ENCODE measurements around the gene SLC9A8. TPM values are rescaled to one million over a fixed set of nuclear protein-coding genes. Genes with fewer than 3 reads are reported as not detected.

Gene SLC9A8
- total RNA-seq, 1 experiment from 2014 or later, result 7.5 TPM

- Histone ChIP-seq H2BK15ac (ENCODE audit: low read depth, low read length) (no peak overlapping the region), H3K23ac (ENCODE audit: insufficient read length, low read depth, low read length) (no peak overlapping the region), H2BK120ac (ENCODE audit: low read depth, low read length, poor library complexity, severe bottlenecking) (no peak overlapping the region), H4K91ac (ENCODE audit: insufficient read length, low read depth, low read length) (no peak overlapping the region), H3K9ac (ENCODE audit: extremely low read depth, insufficient read length, low read length) (no peak overlapping the region), H3K4me1 (ENCODE audit: insufficient read depth, low read length) (no peaks in the 10 kb centered on the region), H2BK20ac (ENCODE audit: low read depth, low read length, poor library complexity, severe bottlenecking) (no peak overlapping the region), H3K27ac (ENCODE audit: insufficient read length, low read depth, low read length) (no peak overlapping the region), H3K27me3 (ENCODE audit: insufficient read depth, low read length) (no peaks in the 10 kb centered on the region), H3K9me3 (ENCODE audit: control insufficient read depth, low read depth, low read length) (no peaks in the 10 kb centered on the region), H3K23me2 (ENCODE audit: insufficient read length, low read depth, low read length, poor library complexity, severe bottlenecking) (no peaks in the 10 kb centered on the region), H2BK12ac (ENCODE audit: insufficient read length, low read depth, low read length) (no peak overlapping the region), H3K56ac (ENCODE audit: insufficient read length, low read depth, low read length) (no peak overlapping the region), H3K14ac (ENCODE audit: insufficient read depth, low read length) (no peak overlapping the region), H2AK5ac (ENCODE audit: insufficient read length, low read length) (no peak overlapping the region), H3K18ac (ENCODE audit: insufficient read length, low read depth, low read length) (no peak overlapping the region), H2AFZ (ENCODE audit: low read length) (no peak overlapping the region), H3K4ac (ENCODE audit: low read depth, low read length) (no peak overlapping the region), H3T11ph (ENCODE audit: low read length) (no peak overlapping the region), H4K8ac (replicated peaks; ENCODE audit: insufficient read length, low read depth, low read length) (no peak overlapping the region), H3K79me2 (ENCODE audit: insufficient read depth, low read length) (no peaks in the 10 kb centered on the region), H2BK5ac (ENCODE audit: insufficient read length, low read length) (no peak overlapping the region), H3K79me1 (ENCODE audit: insufficient read depth, low read depth, low read length, poor library complexity, severe bottlenecking) (no peaks in the 10 kb centered on the region), H4K20me1 (ENCODE audit: control insufficient read depth, insufficient read depth, insufficient read length) (no peaks in the 10 kb centered on the region), H4K5ac (ENCODE audit: insufficient read length, low read depth, low read length) (no peak overlapping the region), H3K4me2 (ENCODE audit: insufficient read depth, insufficient read length, low read length) (no peak overlapping the region)
- Mint-ChIP-seq H3K27ac (no peak overlapping the region), H3K4me3 (no peak overlapping the region; a peak in 1 of 5 replicates), H3K36me3 (ENCODE audit: insufficient read depth in 1 of 3, low read depth in 3 of 3) (no peaks in the 10 kb centered on the region), H3K9me3 (no peaks in the 10 kb centered on the region), H3K4me1 (peaks cover 3 to 13% of the 10 kb centered on the region in 2 experiments; a peak in 3 of 4 replicates), H3K27me3 (ENCODE audit: low read depth) (no peaks in the 10 kb centered on the region; the same call in 1 of the 2 replicates)
- DNase-seq, result no peak
- no CpG with 5 or more reads among the region's 9 CpGs for WGBS (ENCODE audit: extremely low coverage, insufficient read length, low lambda C conversion rate)
- TF ChIP-seq CTCF (conservative IDR thresholded peaks at IDR 0.05), result no peak
Measured at GRCh38 chr20:49787371-49788357, 25.0 kb upstream of the SLC9A8 start.

Measured in H9 (cell line).